ENCODE measurements around the gene RFC4. TPM values are rescaled to one million over a fixed set of nuclear protein-coding genes. Genes with fewer than 3 reads are reported as not detected.
A peak's percentile ranks its signal among the peaks of the same experiment; 100 is the strongest.

RFC4 gene
- total RNA-seq, 4 donors from 2014 or later: 8.1 to 12.2 (median 10.5) TPM

- TF ChIP-seq POLR2AphosphoS5 (IDR thresholded peaks at IDR 0.05): peak; percentile 80
- no peak for TF ChIP-seq CTCF (IDR thresholded peaks at IDR 0.05)
- ATAC-seq: peak; percentile 89
- Histone ChIP-seq H3K4me1 (peaks cover 29 to 52% (median 32%) of the 10 kb centered on the region in 3 donors), H3K4me3 (peak overlapping the region; percentile 75 to 83), H3K36me3 (peaks cover 28 to 46% of the 10 kb centered on the region in 2 donors), H3K27ac (peak overlapping the region; percentile 97 to 99 (median 98)), H3K27me3 (peaks cover 2% of the 10 kb centered on the region), H3K9me3 (no peaks in the 10 kb centered on the region)
- WGBS, 2 donors (ENCODE audit: low coverage in 1 of 2): 0 to 1% methylated on average over 16 to 18 of the region's 56 CpGs
These were observed 22.4 kb downstream of the RFC4 start for GRCh38 chr3:186783731-186784515.

- Histone ChIP-seq H3K27me3 (peaks cover 7% of the 10 kb centered on the region), H3K27ac (peak within 1 kb of the TSS; percentile 97 to 99 (median 98)), H3K4me1 (peaks cover 22 to 45% (median 29%) of the 10 kb centered on the region in 3 donors), H3K9me3 (no peaks in the 10 kb centered on the region), H3K36me3 (peaks cover 23 to 39% of the 10 kb centered on the region in 2 donors), H3K4me3 (peak within 1 kb of the TSS; percentile 75 to 83)
- WGBS, 2 donors (ENCODE audit: low coverage in 1 of 2): 0% methylated on average over 17 to 28 of the region's 60 CpGs
- TF ChIP-seq CTCF (IDR thresholded peaks at IDR 0.05): no peak
- peak; percentile 99 for TF ChIP-seq POLR2AphosphoS5 (IDR thresholded peaks at IDR 0.05)
- no peak for TF ChIP-seq EP300 (IDR thresholded peaks at IDR 0.05)
- peak; percentile 94 to 97 for TF ChIP-seq POLR2A (IDR thresholded peaks at IDR 0.05)
- peak; percentile 86 for ATAC-seq
These were observed 23.1 kb downstream of the RFC4 start, which contains the start of gene EIF4A2 for GRCh38 chr3:186783058-186783730. EIF4A2 (plus strand) TSS chr3:186783577; CDS start chr3:186783611, 34 bp downstream.

GRCh38 chr3:186782542-186783057, 23.7 kb downstream of the RFC4 start:
- Histone ChIP-seq H3K9me3 (no peaks in the 10 kb centered on the region), H3K27ac (peak overlapping the region; percentile 97 to 99 (median 98)), H3K27me3 (peaks cover 7% of the 10 kb centered on the region), H3K4me3 (peak overlapping the region; percentile 75 to 83), H3K4me1 (peaks cover 22 to 39% (median 29%) of the 10 kb centered on the region in 3 donors), H3K36me3 (peaks cover 18 to 33% of the 10 kb centered on the region in 2 donors)
- ATAC-seq: peak; percentile 8
- TF ChIP-seq CTCF (IDR thresholded peaks at IDR 0.05) (no peak), POLR2AphosphoS5 (IDR thresholded peaks at IDR 0.05) (no peak)
- 2% methylated on average over 17 to 19 of the region's 21 CpGs for WGBS, 2 donors (ENCODE audit: low coverage in 1 of 2)

GRCh38 chr3:186779204-186779603, 27.1 kb downstream of the RFC4 start:
- peaks cover 0 to 7% (median 3%) of the 10 kb centered on the region in 3 donors for H3K4me1 ChIP-seq
- 93 to 97% methylated on average over 3 to 5 of the region's 5 CpGs for WGBS, 2 donors (ENCODE audit: low coverage in 1 of 2)
- ATAC-seq: no peak
- no peaks in the 10 kb centered on the region for H3K9me3 ChIP-seq
- peaks cover 19% of the 10 kb centered on the region for H3K27me3 ChIP-seq
- no peak for TF ChIP-seq POLR2A (IDR thresholded peaks at IDR 0.05)
- TF ChIP-seq CTCF (IDR thresholded peaks at IDR 0.05): no peak
- no peak for TF ChIP-seq EP300 (IDR thresholded peaks at IDR 0.05)
- no peak for TF ChIP-seq POLR2AphosphoS5 (IDR thresholded peaks at IDR 0.05)
- H3K36me3 ChIP-seq: no peaks in the 10 kb centered on the region
- H3K4me3 ChIP-seq: no peak overlapping the region
- H3K27ac ChIP-seq: no peak overlapping the region

All from gastroesophageal sphincter (tissue), 4 donors.